GM12892 (cell line): ENCODE results near the gene FMC1. TPM values are rescaled to one million over a fixed set of nuclear protein-coding genes. Genes with fewer than 3 reads are reported as not detected.
"Not testable (repeated sequence)": the region's sequence is repeated elsewhere in the genome, so short reads cannot be mapped to it uniquely, and the experiment has no call there.

Source experiments
- DNase-seq: peaks from one replicate; pipeline ENCODE4 v3.0.0; 2011; ENCODE audit not compliant: insufficient read length
- FAIRE-seq: peaks from 2 replicates; lab custom pipeline; 2011; peaks lifted over from hg19 to GRCh38; lab: Jason Lieb, UNC
- POLR2A ChIP-seq: IDR thresholded peaks from 2 replicates; pipeline ENCODE4 v1.6.1; 2011; ENCODE audit warnings: low read depth, low read length, control low read depth
- POLR2AphosphoS5 ChIP-seq: IDR thresholded peaks from 2 replicates; pipeline ENCODE4 v1.6.1; 2011; ENCODE audit warnings: low read depth, low read length, control low read depth
- TAF1 ChIP-seq: IDR thresholded peaks from 2 replicates; pipeline ENCODE4 v1.6.1; 2011; ENCODE audit warnings: low read depth, mild to moderate bottlenecking, control low read depth, low read length, borderline replicate concordance
- polyA plus RNA-seq: library from polyadenylated mRNA; unstranded; fragments of >200 nt; gene quantifications from one replicate; pipeline ENCODE4 v1.2.1, GENCODE V29; 2012; ENCODE audit warnings: missing spikeins, inconsistent platforms; ENCODE audit not compliant: missing spikeins

Gene FMC1
- 12.6 TPM for polyA plus RNA-seq

- peak; percentile 46; the same call in 1 of the 2 replicates for TF ChIP-seq TAF1
- peak; percentile 66; the same call in 1 of the 2 replicates for TF ChIP-seq POLR2AphosphoS5
- peak; percentile 77 for TF ChIP-seq POLR2A
- FAIRE-seq: peak; percentile 90
- DNase-seq: peak; percentile 69
These were observed at the start of gene FMC1 for GRCh38 chr7:139341058-139341775. Gene FMC1, plus strand, starts transcription at chr7:139341337. Its CDS starts 48 bp downstream, at chr7:139341385.

DNA sequence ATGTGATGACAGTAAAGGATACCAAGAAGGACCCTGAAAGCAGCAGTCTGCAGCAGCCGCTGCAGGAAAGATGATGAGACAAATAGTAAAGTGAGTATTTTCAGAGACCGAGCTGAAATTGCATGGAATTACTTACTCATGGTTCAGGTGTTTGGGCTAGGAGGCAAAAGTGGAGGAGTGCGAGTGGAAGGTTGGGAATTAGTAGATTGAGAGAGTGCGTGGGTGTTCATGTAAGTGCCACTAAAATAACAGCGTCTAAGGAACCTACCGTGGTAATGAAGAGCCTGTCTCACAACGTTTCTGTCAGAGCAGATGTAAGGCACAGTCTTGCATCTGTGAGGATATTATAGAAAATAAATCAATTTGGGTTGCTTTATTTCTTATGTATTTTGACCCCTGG lies 48.3 kb upstream of the FMC1 start:
- FAIRE-seq (no peak), DNase-seq (no peak)
- TF ChIP-seq POLR2AphosphoS5: no peak
- no peak for TF ChIP-seq POLR2A
- no peak for TF ChIP-seq TAF1

GRCh38 chr7:139293534-139293933 lies 47.6 kb upstream of the FMC1 start:
- DNase-seq: no peak
- FAIRE-seq: no peak
- TF ChIP-seq POLR2A (no peak), POLR2AphosphoS5 (no peak), TAF1 (no peak)

DNA sequence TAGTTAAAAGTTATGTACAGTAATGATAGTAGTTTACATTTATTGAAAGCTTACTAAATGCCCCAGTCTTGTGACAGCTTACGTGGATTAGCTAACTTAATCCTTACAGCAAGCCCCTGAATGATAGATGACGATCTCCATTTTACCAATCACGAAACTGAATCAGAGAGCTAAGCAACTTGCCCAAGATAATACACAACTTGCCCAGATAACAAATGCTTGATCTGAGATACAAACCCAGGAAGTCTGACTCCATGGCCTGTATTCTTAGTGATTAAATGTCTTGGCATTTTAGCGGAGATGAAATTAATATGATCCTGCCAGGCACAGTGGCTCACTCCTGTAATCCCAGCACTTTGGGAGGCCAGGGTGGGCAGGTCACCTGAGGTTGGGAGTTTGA lies 46.9 kb upstream of the FMC1 start:
- FAIRE-seq (no peak), DNase-seq (no peak)
- TF ChIP-seq POLR2AphosphoS5 (no peak), POLR2A (no peak), TAF1 (no peak)

DNA sequence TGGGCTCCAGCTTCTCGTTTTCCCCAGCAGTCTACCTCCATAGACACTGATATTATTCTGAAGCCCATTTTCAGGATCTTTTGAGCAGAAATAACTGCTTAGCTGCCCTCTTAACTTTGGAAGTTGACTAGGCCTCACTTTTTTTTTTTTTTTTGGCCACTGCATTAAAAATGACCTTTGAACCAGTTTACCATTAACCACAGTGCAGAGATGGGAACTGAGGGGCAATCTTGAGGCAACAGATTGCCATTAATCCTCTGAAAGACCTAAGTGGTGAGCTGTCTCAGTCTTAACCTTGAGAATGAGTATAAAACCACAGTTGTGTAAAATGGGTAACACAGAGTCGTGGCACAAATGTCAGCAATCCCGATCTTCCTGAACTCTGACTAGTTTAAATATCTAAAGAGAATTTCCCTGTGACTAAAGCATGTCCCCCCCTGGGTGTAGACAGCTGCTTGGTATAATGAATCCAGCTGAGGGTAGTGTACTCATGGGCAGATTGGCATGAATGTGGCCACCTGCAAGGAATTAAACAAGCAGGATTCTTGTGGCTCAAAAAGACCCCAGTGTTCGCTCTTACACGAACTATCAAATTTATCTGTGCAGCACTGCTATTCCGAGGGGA lies 46.1 kb upstream of the FMC1 start:
- FAIRE-seq (no peak), DNase-seq (no peak)
- TF ChIP-seq POLR2A (no peak), TAF1 (no peak), POLR2AphosphoS5 (no peak)

- no peak for FAIRE-seq
- TF ChIP-seq TAF1: no peak
- DNase-seq: no peak
These were observed 43.3 kb upstream of the FMC1 start for GRCh38 chr7:139297795-139298194.

- DNase-seq (no peak), FAIRE-seq (no peak)
- TF ChIP-seq POLR2A (no peak), POLR2AphosphoS5 (no peak), TAF1 (no peak)
These were observed 41.8 kb upstream of the FMC1 start for GRCh38 chr7:139299296-139299695.

GRCh38 chr7:139300390-139300789 lies 40.7 kb upstream of the FMC1 start:
- FAIRE-seq: no peak

GRCh38 chr7:139304517-139304916 lies 36.6 kb upstream of the FMC1 start:
- no peak for TF ChIP-seq POLR2A
- no peak for TF ChIP-seq TAF1
- no peak for TF ChIP-seq POLR2AphosphoS5
- DNase-seq: no peak
- FAIRE-seq: no peak

More at GRCh38 chr7:139300390-139300789, 40.7 kb upstream of the FMC1 start:
- no peak for DNase-seq
- TF ChIP-seq POLR2A (no peak), POLR2AphosphoS5 (no peak), TAF1 (no peak)

DNA sequence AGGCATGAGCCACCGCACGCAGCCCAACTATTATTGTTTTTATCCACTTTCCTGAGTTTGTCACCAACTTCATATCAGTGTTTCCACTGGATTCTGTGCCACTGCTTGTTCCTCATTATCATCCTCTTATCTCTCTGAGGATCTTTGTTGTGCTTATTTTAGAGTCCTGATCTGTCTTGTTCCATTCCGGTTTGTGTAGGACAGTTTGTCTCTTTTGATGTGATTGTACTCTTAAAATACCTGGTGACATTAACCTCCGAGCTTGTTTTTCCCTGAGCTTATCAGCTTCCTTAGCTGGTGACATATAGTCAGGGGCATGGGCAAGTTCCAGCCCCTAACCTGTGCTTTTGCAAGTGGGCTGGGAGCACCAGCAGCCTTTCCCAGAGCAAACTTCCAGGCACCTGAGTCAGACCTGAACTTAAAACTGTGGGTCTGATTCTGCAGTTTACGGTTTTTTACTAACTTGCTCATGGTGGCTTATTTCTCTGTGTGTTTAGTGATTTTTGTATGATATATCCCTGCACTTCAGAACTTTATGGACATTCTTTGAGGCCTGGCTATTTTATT lies 23.1 kb upstream of the FMC1 start:
- TF ChIP-seq POLR2A: no peak
- TF ChIP-seq POLR2AphosphoS5: no peak
- TF ChIP-seq TAF1: no peak
- DNase-seq (no peak), FAIRE-seq (no peak)

- DNase-seq: no peak
- TF ChIP-seq POLR2A (no peak), TAF1 (no peak), POLR2AphosphoS5 (no peak)
- peak; percentile 64 for FAIRE-seq
These were observed 19.9 kb upstream of the FMC1 start for GRCh38 chr7:139321071-139321745.

GRCh38 chr7:139324709-139325108 lies 16.4 kb upstream of the FMC1 start:
- FAIRE-seq, DNase-seq: not testable (repeated sequence)
